Fibroblast of the conjunctiva (primary cell): Measurements from ENCODE around the gene TBC1D9.
A peak's percentile ranks its signal among the peaks of the same experiment; 100 is the strongest.

ENCODE experiments used
- DNase-seq: peaks from one replicate; pipeline ENCODE4 v3.0.0-alpha.2; 2010; ENCODE audit warnings: low read depth

TBC1D9 gene

DNA sequence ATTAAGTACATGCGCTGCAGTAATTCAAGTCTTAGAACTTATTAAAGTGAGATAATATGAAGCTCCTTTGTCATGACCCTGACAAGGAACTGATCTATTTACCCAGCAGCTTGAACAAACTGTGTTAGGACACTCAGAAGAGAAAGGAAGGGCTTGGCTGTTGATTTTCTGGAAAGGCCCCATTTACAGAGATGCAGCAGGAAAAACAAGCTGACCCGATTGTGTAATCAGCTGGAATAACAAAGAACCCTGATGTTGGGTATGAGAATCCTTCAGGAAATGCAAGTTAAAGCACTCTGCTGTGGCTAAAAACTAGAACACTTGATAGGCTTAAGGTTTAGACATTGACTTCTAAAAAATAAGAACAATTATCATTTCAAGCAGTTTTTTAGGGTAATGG lies 64.8 kb downstream of the TBC1D9 start:
- no peak for DNase-seq

DNA sequence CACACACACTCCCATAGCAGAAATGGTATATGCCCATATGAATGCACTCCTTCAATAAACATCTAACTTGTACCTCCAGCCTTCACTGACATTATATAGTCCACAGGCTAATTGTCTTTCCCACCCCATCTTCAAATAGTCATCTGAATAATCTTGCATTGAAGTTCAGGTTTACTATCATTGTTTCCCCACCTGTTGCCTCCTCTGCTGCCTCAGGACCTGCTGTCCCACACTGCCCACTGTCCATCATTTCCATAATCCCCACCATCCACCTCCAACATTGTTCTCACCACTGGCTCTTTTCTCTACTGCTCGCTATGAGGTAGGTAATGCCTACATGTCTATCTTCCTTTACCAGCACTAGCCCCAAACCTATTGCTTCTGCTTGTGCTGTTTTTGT lies 66.1 kb downstream of the TBC1D9 start:
- no peak for DNase-seq

- DNase-seq, result no peak
Measured at GRCh38 chr4:140689623-140690022, 66.6 kb downstream of the TBC1D9 start.

DNA sequence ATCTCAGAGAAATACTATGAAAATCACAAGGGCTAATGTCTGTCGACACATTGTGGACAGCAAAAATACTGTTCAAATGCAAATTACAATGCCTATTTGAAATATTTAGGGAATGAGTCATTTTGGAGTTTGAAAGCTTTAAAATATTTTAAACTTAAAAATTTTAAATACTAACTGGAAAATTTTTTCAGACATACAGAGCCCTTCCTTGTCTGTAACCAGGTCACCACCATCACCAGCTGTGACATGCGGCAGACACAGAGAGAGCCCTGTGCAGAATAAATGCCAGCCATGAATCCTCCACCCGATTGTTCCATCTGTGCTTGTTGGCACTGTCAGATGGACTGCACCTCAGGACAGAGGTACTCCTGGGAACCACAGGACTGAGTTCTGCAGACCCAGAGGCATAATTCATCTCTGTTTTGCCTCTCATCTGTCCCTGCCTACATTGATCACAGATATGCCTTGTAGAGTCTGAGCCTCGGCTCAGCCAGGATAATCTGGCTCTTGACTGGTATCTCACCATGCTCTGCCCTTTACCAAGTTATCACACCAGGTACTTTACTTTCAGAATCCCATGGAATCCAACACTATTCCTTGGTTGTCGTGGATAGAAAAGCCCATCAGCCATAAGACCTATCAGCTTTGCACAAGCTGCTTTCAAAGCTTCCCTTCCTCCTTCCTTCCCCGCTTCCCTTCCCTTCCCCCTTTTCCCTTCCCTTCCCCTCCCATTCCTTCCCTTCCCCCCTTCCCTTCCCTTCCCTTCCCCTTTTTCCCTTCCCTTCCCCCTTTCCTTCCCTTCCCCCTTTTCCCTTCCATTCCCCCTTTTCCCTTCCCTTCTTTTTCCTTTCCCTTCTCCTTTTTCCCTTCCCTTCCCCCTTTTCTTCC lies 67.2 kb downstream of the TBC1D9 start:
- DNase-seq, result no peak

GRCh38 chr4:140686796-140687195 lies 69.4 kb downstream of the TBC1D9 start:
- peak; percentile 32 for DNase-seq

DNA sequence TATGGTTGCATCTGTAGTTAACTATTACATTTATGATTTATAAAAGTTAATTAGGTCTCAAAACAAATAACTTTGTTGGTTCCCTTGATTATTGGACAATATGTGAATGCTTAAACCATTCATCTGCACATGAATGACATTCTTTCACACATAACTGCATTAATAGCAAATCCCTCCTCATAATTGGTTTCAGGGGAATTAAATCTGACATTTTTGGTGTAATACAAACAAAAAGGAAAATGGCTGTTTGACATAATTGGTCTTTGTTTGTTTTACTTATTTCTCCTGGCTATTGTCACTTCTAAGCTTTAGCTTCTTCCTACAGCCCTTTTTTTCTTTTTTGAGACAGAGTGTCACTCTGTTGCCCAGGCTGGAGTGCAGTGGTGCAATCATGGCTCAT lies 71.9 kb downstream of the TBC1D9 start:
- no peak for DNase-seq

DNA sequence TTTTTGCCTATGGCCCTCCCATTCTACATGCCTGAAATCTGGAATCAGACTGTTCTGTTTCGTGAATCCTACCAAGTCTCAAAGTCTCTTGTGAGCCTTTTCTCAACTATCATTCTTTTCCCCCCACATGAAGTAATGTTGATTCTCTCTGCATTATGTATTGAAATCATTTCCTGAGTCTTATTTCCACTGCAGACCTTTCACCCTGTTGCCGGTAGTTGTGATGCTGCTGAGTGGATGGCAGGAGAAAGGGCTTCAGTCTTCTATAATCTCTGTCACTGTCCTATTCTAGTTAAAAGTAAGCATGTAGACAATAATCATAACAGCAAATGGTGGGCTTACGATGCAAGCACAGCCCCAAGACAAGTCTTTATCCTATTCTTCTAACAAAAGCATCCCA lies 75.0 kb downstream of the TBC1D9 start:
- no peak for DNase-seq

- no peak for DNase-seq
Measured at GRCh38 chr4:140680686-140681085, 75.5 kb downstream of the TBC1D9 start.

DNA sequence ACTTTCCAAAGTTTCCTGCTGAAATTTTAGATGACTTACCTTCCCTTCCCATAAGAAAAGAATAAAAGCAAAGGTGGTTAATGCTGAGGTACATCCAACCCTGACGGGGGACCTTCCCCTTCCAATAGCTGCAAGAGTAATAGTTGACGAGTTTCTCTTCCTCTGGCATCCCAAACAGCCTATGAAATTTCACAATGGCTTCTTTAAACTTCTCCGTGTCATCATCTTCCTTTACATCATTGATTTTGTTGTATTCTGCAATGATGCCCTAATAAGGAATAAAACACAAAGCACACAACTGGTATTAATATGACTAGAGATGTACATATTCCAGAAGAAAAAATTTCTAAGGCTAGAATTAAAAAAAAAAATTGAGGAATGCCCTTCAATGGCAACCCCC lies 76.6 kb downstream of the TBC1D9 start:
- DNase-seq, result no peak

DNA sequence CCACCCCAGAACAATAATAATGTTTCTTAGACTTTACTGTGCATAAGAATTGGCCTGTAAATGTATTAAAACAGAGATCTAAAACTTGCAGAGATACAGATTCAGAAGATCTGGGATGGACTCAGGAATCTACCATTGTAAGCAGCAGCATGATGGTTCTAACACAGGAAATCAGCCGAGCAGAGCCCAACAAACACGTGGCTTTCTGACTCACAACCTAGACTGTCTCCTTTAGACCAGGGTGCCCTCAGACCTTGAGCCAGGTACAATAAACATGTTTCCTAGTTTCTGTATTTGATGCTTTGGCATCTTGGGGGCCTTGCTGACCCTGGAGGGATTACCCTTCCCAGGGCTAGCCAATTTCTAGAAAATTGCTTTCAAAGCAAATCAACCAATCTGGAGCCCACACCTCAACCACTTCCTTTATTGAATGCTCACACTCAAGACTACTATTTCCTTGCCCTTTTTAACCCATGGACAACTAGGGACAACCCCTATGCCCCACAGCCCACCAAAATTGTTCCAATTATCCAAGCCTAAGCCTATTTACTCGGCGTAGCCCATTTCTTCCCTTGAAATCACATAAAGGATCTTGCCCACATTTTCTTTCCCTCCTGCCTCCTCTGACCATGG lies 80.5 kb downstream of the TBC1D9 start:
- DNase-seq, result no peak

DNA sequence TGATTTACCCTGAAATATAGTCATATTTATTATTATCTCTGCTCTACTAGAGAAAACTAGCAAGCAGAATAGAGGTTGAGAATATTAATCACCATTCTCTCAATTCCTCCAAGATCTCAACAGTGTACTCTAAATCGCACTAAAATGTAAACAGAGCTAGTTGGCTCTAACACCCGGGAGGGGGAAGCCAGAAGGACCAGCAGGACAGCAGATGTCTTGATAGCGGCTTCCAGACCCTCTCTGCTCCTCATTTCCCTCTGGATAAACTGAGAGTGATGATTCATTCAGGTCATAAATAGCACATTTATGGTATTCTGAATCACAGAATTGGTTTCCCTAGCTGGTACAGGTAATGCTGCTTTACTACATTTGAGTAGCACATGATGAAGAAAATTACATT lies 82.5 kb downstream of the TBC1D9 start:
- DNase-seq, result peak; percentile 52

DNA sequence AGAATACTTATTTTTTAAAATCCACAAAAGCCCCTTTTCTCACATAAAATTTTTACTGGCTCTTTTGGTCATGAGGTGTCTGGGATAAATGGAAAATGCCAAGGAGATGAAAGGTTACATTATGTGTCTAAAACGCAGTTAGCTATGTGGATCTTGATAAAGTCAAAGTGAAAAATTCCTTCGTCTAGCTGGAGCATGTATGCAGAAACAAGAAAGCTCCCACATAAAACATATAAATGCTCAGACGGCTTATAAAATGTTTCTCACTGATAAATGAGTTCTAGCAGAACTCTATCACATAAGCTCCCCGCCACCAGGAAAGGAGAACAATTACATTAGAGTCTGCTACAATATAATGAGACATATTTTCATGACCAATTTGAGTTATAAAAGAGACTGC lies 83.8 kb downstream of the TBC1D9 start:
- no peak for DNase-seq

DNA sequence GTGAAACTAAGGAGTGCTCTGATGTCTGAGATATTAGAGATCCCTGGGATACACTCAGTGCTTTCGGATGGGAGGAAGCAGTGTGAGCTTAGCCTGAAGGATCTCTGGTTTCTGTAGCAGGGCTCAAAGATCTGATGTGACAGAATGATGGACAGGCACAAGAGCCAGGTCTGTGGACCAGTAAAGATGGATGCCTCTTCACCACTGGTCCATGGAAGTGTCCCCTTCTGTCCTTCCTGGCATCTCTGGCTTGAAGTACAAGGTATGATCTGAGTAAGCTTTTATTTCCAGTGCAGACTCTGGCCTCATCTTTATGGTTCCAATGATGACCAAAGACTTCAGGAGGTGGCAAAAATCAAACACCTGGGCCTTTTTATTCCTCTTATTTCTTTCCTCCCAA lies 88.1 kb downstream of the TBC1D9 start:
- no peak for DNase-seq

GRCh38 chr4:140666889-140667614 lies 89.1 kb downstream of the TBC1D9 start:
- no peak for DNase-seq

- no peak for DNase-seq
Measured at GRCh38 chr4:140662082-140662869, 93.9 kb downstream of the TBC1D9 start.

GRCh38 chr4:140661550-140661949 lies 94.6 kb downstream of the TBC1D9 start:
- no peak for DNase-seq

GRCh38 chr4:140659943-140660700 lies 96.1 kb downstream of the TBC1D9 start:
- no peak for DNase-seq

- no peak for DNase-seq
Measured at GRCh38 chr4:140654495-140654814, 101.7 kb downstream of the TBC1D9 start.

GRCh38 chr4:140653718-140654494 lies 102.3 kb downstream of the TBC1D9 start:
- peak; percentile 51 for DNase-seq

- DNase-seq, result no peak
Measured at GRCh38 chr4:140652601-140653000, 103.6 kb downstream of the TBC1D9 start.
